Measurements from ENCODE around the gene TLCD3B. TPM values are rescaled to one million over a fixed set of nuclear protein-coding genes. Genes with fewer than 3 reads are reported as not detected.

Gene TLCD3B
- polyA plus RNA-seq, 1 experiment = not detected

DNA sequence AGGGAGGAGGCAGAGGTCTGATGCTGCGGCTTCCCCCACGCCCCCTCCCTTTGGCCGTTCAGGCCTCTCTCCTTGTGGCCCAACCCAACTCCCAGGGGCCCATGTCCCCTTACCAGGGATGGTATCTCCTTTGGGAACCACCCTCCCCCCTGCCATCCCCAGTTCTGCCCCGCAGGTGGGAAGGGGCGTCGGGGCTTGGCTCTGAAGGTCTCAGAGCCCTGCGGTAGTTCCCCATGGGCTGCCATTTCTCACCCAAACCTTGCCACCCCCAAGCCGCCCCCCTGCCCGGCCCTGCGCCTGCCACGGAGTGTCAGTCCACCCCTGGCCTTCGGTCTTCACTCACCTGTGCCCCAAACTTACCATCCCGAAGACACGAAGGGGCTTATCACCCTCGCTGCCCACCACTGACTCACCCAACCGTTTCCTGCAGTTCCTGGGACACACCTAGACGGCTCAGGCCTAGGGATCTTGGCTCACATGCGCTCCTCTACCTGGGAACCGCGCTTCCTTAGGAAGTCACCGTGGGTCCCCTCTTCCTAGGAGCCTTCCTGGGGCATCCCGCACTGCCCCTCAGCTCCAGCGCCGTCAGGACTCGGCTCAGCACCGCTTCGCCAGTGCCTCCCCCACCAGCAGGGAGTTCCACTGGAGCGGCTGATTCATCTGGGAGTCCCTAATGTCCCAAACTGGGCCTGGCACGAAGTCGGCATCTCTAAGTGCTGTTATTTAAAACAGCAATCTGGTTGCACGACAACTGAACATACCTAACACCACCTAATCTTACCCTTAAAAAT is 19.2 kb downstream of the TLCD3B start:
- Histone ChIP-seq H3K27ac (ENCODE audit: low read depth, low read length) (no peak overlapping the region), H3K9me3 (ENCODE audit: control insufficient read depth, insufficient read depth, low read length) (no peaks in the 10 kb centered on the region; the same call in 1 of the 2 replicates), H3K27me3 (ENCODE audit: control insufficient read depth, insufficient read depth, low read length) (peaks cover 29% of the 10 kb centered on the region), H3K4me3 (ENCODE audit: low read depth, low read length) (no peak overlapping the region)
- POLR2A ChIA-PET = no interaction called here
- CTCF ChIA-PET = no interaction called here
- TF ChIP-seq, protein P1, sequence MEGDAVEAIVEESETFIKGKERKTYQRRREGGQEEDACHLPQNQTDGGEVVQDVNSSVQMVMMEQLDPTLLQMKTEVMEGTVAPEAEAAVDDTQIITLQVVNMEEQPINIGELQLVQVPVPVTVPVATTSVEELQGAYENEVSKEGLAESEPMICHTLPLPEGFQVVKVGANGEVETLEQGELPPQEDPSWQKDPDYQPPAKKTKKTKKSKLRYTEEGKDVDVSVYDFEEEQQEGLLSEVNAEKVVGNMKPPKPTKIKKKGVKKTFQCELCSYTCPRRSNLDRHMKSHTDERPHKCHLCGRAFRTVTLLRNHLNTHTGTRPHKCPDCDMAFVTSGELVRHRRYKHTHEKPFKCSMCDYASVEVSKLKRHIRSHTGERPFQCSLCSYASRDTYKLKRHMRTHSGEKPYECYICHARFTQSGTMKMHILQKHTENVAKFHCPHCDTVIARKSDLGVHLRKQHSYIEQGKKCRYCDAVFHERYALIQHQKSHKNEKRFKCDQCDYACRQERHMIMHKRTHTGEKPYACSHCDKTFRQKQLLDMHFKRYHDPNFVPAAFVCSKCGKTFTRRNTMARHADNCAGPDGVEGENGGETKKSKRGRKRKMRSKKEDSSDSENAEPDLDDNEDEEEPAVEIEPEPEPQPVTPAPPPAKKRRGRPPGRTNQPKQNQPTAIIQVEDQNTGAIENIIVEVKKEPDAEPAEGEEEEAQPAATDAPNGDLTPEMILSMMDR (IDR thresholded peaks at IDR 0.05; ENCODE audit: low read depth, low read length) = no peak
- DNase-seq (ENCODE audit: low read depth, low spot score) = no peak

GRCh38 chr16:30010844-30011713 is 20.0 kb downstream of the TLCD3B start, which contains the start of gene DOC2A:
TSS of gene DOC2A (minus strand) at chr16:30011027. CDS start at chr16:30010222, 805 bp downstream.
- POLR2A ChIA-PET = no interaction called here
- H3K4me3 ChIP-seq (ENCODE audit: low read depth, low read length) = peak within 1 kb of the TSS; percentile 54
- TF ChIP-seq, protein P1 (IDR thresholded peaks at IDR 0.05; ENCODE audit: low read depth, low read length) = no peak
- H3K27ac ChIP-seq (ENCODE audit: low read depth, low read length) = no peak within 1 kb of the TSS
- no peaks in the 10 kb centered on the region; the same call in 1 of the 2 replicates for H3K9me3 ChIP-seq (ENCODE audit: control insufficient read depth, insufficient read depth, low read length)
- peaks cover 26% of the 10 kb centered on the region for H3K27me3 ChIP-seq (ENCODE audit: control insufficient read depth, insufficient read depth, low read length)
- CTCF ChIA-PET = no interaction called here
- DNase-seq (ENCODE audit: low read depth, low spot score) = no peak

- POLR2A ChIA-PET = no interaction called here
- TF ChIP-seq, protein P1 (IDR thresholded peaks at IDR 0.05; ENCODE audit: low read depth, low read length) = no peak
These were observed 20.9 kb downstream of the TLCD3B start for GRCh38 chr16:30009990-30010843.

DNA sequence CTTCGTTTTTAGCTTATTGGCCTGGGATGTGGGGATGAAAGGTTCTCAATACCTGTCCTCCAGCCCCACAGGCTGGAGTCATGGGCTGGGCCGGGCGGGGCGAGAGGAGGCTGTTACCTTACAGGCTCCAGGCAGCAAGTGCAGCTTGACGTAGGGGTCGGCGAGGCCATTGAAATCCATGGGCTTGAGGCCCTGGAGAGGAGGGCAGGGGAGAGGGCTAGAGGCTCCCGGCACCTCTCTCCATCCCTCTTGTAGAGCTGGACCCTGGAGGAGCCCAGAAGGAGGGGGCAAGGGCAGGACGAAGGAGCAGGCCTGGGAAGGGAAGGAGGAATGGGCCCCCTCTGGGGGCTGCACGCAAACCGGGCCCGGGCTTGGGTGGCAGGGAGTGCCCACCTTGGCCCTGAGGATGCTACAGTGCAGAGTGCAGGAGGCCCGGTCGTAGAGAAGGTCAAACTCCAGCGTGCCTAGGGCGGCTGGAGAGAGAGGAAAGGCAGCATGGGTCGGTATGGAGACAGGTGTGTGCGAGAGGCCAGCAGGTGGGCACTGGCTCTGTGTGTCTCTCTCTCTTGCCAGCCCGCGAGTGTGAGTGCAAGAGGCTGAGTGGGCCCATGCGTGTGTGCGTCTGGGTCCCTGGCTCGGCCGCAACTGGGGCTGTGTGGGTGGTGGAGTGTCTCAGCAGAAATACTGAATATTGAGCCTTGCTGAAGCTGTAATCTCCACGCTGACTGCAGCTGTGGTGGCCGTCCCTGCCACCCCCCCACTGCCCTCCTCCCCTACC is 21.8 kb downstream of the TLCD3B start:
- CTCF ChIA-PET = interaction anchor here (0.7 kb wide), 1 partner anchor 115 kb away, joined by 3 read pairs; no protein-coding TSS in a partner anchor
- H3K9me3 ChIP-seq (ENCODE audit: control insufficient read depth, insufficient read depth, low read length) = no peaks in the 10 kb centered on the region; the same call in 1 of the 2 replicates
- no peak overlapping the region for H3K27ac ChIP-seq (ENCODE audit: low read depth, low read length)
- TF ChIP-seq, protein P1 (IDR thresholded peaks at IDR 0.05; ENCODE audit: low read depth, low read length) = no peak
- no peak for DNase-seq (ENCODE audit: low read depth, low spot score)
- no peak overlapping the region for H3K4me3 ChIP-seq (ENCODE audit: low read depth, low read length)
- H3K27me3 ChIP-seq (ENCODE audit: control insufficient read depth, insufficient read depth, low read length) = peaks cover 26% of the 10 kb centered on the region
- POLR2A ChIA-PET = no interaction called here

More at GRCh38 chr16:30009990-30010843, 20.9 kb downstream of the TLCD3B start:
- H3K27me3 ChIP-seq (ENCODE audit: control insufficient read depth, insufficient read depth, low read length) = peaks cover 26% of the 10 kb centered on the region
- H3K9me3 ChIP-seq (ENCODE audit: control insufficient read depth, insufficient read depth, low read length) = no peaks in the 10 kb centered on the region; the same call in 1 of the 2 replicates
- H3K27ac ChIP-seq (ENCODE audit: low read depth, low read length) = no peak overlapping the region
- DNase-seq (ENCODE audit: low read depth, low spot score) = no peak
- H3K4me3 ChIP-seq (ENCODE audit: low read depth, low read length) = peak overlapping the region; percentile 54; the same call in 1 of the 2 replicates
- CTCF ChIA-PET = interaction anchor here (0.6 kb wide), 1 partner anchor 156 kb away, joined by 4 read pairs; no protein-coding TSS in a partner anchor
